HFF-Myc (cell line): ENCODE data around the gene CAPZB.

Experiments used
- DNase-seq: peaks from one replicate; pipeline ENCODE4 v3.0.0-alpha.2; 2011; ENCODE audit warnings: low read depth; ENCODE audit errors: extremely low read depth
- H3K4me3 ChIP-seq: replicated peaks from 2 replicates; pipeline ENCODE4 v1.5.1; 2011; ENCODE audit warnings: low read depth, mild to moderate bottlenecking, control low read depth, low read length
- TF ChIP-seq, protein P1 (sequence below): IDR thresholded peaks from 2 replicates; pipeline ENCODE4 v1.5.1; 2012; ENCODE audit warnings: mild to moderate bottlenecking, low read depth, low read length, control low read depth; ENCODE audit errors: missing control alignments

Gene CAPZB

DNA sequence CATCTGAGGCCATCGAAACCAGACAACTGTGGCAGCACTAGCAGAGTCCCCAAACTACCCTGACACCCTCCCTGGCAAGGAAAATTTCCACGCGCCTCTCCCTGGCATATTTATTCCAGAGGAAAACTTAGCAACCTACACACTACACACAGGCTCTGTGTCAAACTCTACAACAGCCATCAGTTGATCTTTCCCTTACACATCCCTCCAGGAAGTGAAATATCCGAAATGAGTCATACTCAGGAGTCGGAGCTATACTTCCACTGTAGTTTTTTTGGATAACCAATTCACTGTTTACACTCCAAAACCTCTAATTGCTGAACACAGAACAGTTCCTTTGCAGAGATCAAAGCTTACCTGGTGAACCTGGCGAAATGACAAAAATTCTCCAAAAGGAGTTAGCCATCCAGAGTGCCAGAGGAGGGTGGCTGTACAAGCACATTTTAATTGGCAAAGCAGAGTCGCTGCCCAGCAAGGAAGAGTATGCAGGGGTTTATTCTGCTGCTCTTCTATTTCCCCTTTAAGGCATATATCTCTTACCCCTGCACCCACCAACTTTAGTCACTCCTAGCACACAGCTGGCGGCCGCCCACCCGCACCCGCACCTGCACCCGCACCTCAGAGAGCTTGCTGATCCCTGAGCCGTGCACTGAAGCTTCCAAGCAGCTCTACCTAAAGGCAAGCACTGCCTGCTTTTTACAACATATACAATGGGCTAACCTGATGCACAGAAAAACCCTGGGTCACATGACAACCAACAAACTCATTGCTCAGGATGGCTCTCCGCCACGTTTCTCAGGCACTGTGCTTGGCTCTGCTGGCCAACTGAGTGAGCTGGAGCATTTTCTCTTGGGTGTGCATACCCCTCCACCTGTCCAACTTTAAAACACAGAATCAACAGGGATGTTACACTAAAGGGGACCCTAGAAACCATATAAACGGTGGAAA lies 54.9 kb downstream of the CAPZB start:
- TF ChIP-seq, protein P1, sequence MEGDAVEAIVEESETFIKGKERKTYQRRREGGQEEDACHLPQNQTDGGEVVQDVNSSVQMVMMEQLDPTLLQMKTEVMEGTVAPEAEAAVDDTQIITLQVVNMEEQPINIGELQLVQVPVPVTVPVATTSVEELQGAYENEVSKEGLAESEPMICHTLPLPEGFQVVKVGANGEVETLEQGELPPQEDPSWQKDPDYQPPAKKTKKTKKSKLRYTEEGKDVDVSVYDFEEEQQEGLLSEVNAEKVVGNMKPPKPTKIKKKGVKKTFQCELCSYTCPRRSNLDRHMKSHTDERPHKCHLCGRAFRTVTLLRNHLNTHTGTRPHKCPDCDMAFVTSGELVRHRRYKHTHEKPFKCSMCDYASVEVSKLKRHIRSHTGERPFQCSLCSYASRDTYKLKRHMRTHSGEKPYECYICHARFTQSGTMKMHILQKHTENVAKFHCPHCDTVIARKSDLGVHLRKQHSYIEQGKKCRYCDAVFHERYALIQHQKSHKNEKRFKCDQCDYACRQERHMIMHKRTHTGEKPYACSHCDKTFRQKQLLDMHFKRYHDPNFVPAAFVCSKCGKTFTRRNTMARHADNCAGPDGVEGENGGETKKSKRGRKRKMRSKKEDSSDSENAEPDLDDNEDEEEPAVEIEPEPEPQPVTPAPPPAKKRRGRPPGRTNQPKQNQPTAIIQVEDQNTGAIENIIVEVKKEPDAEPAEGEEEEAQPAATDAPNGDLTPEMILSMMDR, result no peak
- DNase-seq, result no peak
- no peak overlapping the region for H3K4me3 ChIP-seq

GRCh38 chr1:19429611-19430010 lies 55.7 kb downstream of the CAPZB start:
- DNase-seq, result no peak
- H3K4me3 ChIP-seq, result no peak overlapping the region
- TF ChIP-seq, protein P1, result no peak

DNA sequence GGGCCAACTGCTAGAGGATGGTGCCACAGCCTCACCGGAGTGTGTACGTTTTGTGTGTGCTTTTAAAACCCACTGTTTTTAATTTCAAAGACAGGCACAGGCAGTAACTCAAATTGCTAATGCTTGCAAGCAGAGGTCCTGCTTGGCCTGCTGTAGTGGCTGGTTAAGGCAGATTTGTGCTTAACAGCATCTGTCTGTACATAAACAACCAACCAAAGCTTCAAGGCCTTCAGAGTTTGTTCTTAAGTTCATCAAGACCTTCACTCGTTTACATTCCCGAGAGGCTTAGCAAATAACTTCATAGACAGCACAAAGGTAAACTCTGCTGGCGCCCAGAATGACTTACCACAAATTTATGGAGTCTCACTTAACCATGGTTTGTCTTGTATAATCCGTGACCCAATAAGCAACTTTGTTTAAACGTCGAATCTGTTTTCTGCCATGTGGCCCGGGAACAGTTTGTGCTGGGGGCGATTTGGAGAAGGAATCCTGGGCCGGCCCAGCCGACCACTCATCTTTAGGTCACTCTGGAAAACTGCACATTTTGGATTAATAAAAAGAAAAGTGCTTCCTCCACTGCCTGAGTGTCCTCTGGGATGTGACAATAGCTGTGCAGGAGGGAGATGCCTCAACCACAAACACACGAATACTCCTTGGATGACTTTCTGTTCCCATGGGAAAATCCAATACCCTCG lies 58.1 kb downstream of the CAPZB start:
- H3K4me3 ChIP-seq, result no peak overlapping the region
- DNase-seq, result no peak
- TF ChIP-seq, protein P1, result no peak

GRCh38 chr1:19426294-19427086 lies 58.8 kb downstream of the CAPZB start:
- DNase-seq, result no peak
- TF ChIP-seq, protein P1, result no peak
- H3K4me3 ChIP-seq, result no peak overlapping the region

GRCh38 chr1:19425646-19426239 lies 59.6 kb downstream of the CAPZB start:
- DNase-seq, result no peak
- TF ChIP-seq, protein P1, result no peak

DNA sequence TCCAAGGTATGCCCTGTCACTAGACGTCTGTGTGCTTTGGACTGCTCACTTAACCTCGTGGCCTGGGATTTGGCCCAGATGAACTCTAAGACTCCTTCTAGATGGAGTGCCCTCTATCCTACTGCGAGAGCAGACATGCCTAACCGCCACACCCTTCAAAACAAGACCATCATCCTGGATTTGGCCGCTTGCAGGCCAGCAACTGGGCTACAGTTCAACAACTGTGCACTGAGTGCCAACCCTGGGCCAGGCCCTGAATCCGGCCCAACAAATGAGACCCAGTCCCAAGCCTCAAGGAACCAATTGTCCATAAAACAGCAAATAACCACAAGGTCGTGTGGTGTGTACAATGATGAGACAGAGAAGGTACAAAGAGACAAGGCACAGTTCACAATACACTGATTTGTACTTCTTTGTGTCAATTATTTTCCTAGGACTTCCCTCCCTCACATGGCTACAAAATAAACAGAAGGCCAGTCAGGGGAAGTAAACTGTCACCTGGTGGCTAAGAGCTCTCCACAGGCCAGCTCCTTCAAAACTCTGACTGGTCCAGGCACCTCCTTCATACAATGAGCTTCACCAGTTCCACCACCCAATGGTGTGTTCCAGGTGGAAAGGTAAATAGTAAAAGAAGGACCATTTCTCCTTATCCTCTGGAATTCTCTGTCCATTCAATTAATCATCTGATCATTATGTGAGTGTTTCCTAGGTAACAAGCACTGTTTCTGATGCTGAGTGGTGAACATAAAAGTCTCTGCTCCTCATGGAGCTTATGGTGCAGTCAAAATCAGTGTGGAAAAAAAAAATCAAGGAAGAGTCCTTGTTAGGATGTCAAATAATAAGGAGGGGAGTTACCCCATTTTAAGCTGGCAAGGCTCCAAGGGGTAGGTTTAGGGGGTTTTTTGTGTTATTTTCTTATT lies 60.4 kb downstream of the CAPZB start:
- TF ChIP-seq, protein P1, result no peak
- DNase-seq, result no peak
- H3K4me3 ChIP-seq, result no peak overlapping the region

More at GRCh38 chr1:19425646-19426239, 59.6 kb downstream of the CAPZB start:
- H3K4me3 ChIP-seq, result no peak overlapping the region
